A549 (cell line): ENCODE measurements around the gene MPI. TPM values are rescaled to one million over a fixed set of nuclear protein-coding genes. Genes with fewer than 3 reads are reported as not detected.

ENCODE experiments used
- ATAC-seq, 2 experiments: fragments of 200-7000 bp in 1 of 2; fragments of >200 bp in 1 of 2; cut with Nextera tagmentation in 1 of 2; cut with Tn5 transposase in 1 of 2; 3 replicates each; pipeline versions ENCODE4 v1.8.0 to v1.9.1; 2018 to 2020; ENCODE audit warnings: mild to moderate bottlenecking in 1 of 2, moderate library complexity in 1 of 2
- CTCF ChIA-PET: fragments of 300-600 bp; sonication (Branson Sonifier 250); formaldehyde crosslinking; extraction: SDS; loops from one replicate; lab custom pipeline; 2021; ENCODE audit warnings: antibody characterized with exemption, inconsistent platforms; lab: Yijun Ruan, JAX
- POLR2A ChIA-PET: fragments of 350-600 bp; formaldehyde crosslinking; extraction: SDS; loops from one replicate; lab custom pipeline; 2021; ENCODE audit warnings: antibody characterized with exemption, inconsistent platforms; lab: Yijun Ruan, JAX
- DNase-seq, 2 experiments: peaks; one replicate each; pipeline versions ENCODE4 v3.0.0 to v3.0.0-alpha.2; 2011 to 2016; ENCODE audit warnings: low read depth in 1 of 2, low spot score in 1 of 2
- FAIRE-seq: peaks from 2 replicates; lab custom pipeline; 2011; peaks lifted over from hg19 to GRCh38; lab: Jason Lieb, UNC
- H3K27ac ChIP-seq, 2 experiments: fragments of >200 bp; sonication (Bioruptor Twin); formaldehyde crosslinking; 3 replicates each; pipeline ENCODE4 v1.5.1; 2016 to 2017
- H3K4me1 ChIP-seq: fragments of >200 bp; sonication (Bioruptor Twin); formaldehyde crosslinking; 3 replicates; pipeline ENCODE4 v1.6.1; 2016
- H3K4me2 ChIP-seq: fragments of >200 bp; sonication (Bioruptor Twin); formaldehyde crosslinking; 3 replicates; pipeline ENCODE4 v1.6.1; 2016
- H3K4me3 ChIP-seq: fragments of >200 bp; sonication (Bioruptor Twin); formaldehyde crosslinking; 3 replicates; pipeline ENCODE4 v1.5.1; 2016
- H3K9me3 ChIP-seq: fragments of >200 bp; sonication (Bioruptor Twin); formaldehyde crosslinking; 3 replicates; pipeline ENCODE4 v1.6.1; 2016
- CBX2 ChIP-seq: fragments of 200-600 bp; sonication (generic); IDR thresholded peaks from 2 replicates; pipeline ENCODE4 v1.6.1; 2016; ENCODE audit warnings: low read depth, mild to moderate bottlenecking, borderline replicate concordance
- CBX8 ChIP-seq: fragments of 200-600 bp; sonication (generic); IDR thresholded peaks from 2 replicates; pipeline ENCODE4 v1.6.1; 2016
- CEBPB ChIP-seq, 2 experiments: fragments of >200 bp in 1 of 2; sonication (Bioruptor Twin) in 1 of 2; formaldehyde crosslinking in 1 of 2; IDR thresholded peaks; 2 replicates each; pipeline ENCODE4 v1.6.1; 2012 to 2016
- CHD4 ChIP-seq: fragments of 200-600 bp; sonication (generic); IDR thresholded peaks from 2 replicates; pipeline ENCODE4 v1.6.1; 2016; ENCODE audit warnings: antibody characterized with exemption, mild to moderate bottlenecking, borderline replicate concordance
- ESRRA ChIP-seq: fragments of 150-350 bp; IDR thresholded peaks from 2 replicates; pipeline ENCODE4 v1.6.1; 2014; ENCODE audit warnings: mild to moderate bottlenecking, low read length, borderline replicate concordance
- FOSL2 ChIP-seq, 2 experiments: fragments of 450-650 bp in 1 of 2; fragments of >200 bp in 1 of 2; sonication (Bioruptor Twin) in 1 of 2; formaldehyde crosslinking; IDR thresholded peaks; 2 replicates each; pipeline versions ENCODE4 v1.5.0 to v1.6.1; 2016 to 2020; ENCODE audit warnings: mild to moderate bottlenecking in 1 of 2, moderate library complexity in 1 of 2
- HMGXB4 ChIP-seq: fragments of 250-450 bp; sonication (Bioruptor Pico); IDR thresholded peaks from 2 replicates; pipeline ENCODE4 v1.5.0; 2021; ENCODE audit warnings: mild to moderate bottlenecking, moderate library complexity, borderline replicate concordance
- HOXB5 ChIP-seq: fragments of 250-450 bp; sonication (Bioruptor Pico); IDR thresholded peaks from 2 replicates; pipeline ENCODE4 v1.5.0; 2020; ENCODE audit warnings: mild to moderate bottlenecking, moderate library complexity
- KDM5A ChIP-seq: fragments of 200-600 bp; sonication (generic); IDR thresholded peaks from 2 replicates; pipeline ENCODE4 v1.6.1; 2016; ENCODE audit warnings: antibody characterized with exemption, mild to moderate bottlenecking
- MAFK ChIP-seq: fragments of 450-650 bp; IDR thresholded peaks from 2 replicates; pipeline ENCODE4 v1.6.1; 2014; ENCODE audit not compliant: partially characterized antibody
- NFE2L2 ChIP-seq: fragments of 150-350 bp; conservative IDR thresholded peaks from 2 replicates; pipeline ENCODE4 v1.6.1; 2014; ENCODE audit warnings: low read length
- NR3C1 ChIP-seq: fragments of >200 bp; sonication (Bioruptor Twin); formaldehyde crosslinking; IDR thresholded peaks from 3 replicates; pipeline ENCODE4 v1.6.1; 2017
- PBX3 ChIP-seq: IDR thresholded peaks from 2 replicates; pipeline ENCODE4 v1.6.1; 2012
- POLR2A ChIP-seq: IDR thresholded peaks from 2 replicates; pipeline ENCODE4 v1.6.1; 2012; ENCODE audit warnings: mild to moderate bottlenecking, low read length
- POLR2AphosphoS2 ChIP-seq: conservative IDR thresholded peaks from 2 replicates; pipeline ENCODE4 v1.6.1; 2012; ENCODE audit warnings: low read length, improper control_type of control experiment, inconsistent platforms
- RAD21 ChIP-seq, 2 experiments: fragments of >200 bp in 1 of 2; sonication (Bioruptor Twin) in 1 of 2; formaldehyde crosslinking in 1 of 2; IDR thresholded peaks in 1 of 2; conservative IDR thresholded peaks in 1 of 2; 2 replicates in 1 of 2; 3 replicates in 1 of 2; pipeline ENCODE4 v1.6.1; 2012 to 2018; ENCODE audit warnings: inconsistent platforms in 1 of 2
- RARB ChIP-seq: fragments of 250-450 bp; sonication (Bioruptor Pico); IDR thresholded peaks from 2 replicates; pipeline ENCODE4 v1.8.0; 2021; ENCODE audit warnings: mild to moderate bottlenecking, moderate library complexity
- RCOR1 ChIP-seq: fragments of 150-350 bp; IDR thresholded peaks from 2 replicates; pipeline ENCODE4 v1.6.1; 2014; ENCODE audit warnings: antibody characterized with exemption, low read length, low read depth
- RNF2 ChIP-seq: fragments of 200-600 bp; sonication (generic); IDR thresholded peaks from 2 replicates; pipeline ENCODE4 v1.6.1; 2016; ENCODE audit warnings: low read depth, mild to moderate bottlenecking, antibody characterized with exemption, moderate library complexity, borderline replicate concordance
- SMC3 ChIP-seq: fragments of >200 bp; sonication (Bioruptor Twin); formaldehyde crosslinking; IDR thresholded peaks from 3 replicates; pipeline ENCODE4 v1.6.1; 2018; ENCODE audit warnings: inconsistent platforms
- SREBF2 ChIP-seq: fragments of 450-650 bp; IDR thresholded peaks from 2 replicates; pipeline ENCODE4 v1.6.1; 2014; ENCODE audit warnings: mild to moderate bottlenecking, moderate library complexity
- TFCP2L1 ChIP-seq: fragments of 250-450 bp; sonication (Bioruptor Pico); IDR thresholded peaks from 2 replicates; pipeline ENCODE4 v1.5.0; 2021; ENCODE audit warnings: mild to moderate bottlenecking
- TP53 ChIP-seq: fragments of 250-450 bp; sonication (Bioruptor Pico); IDR thresholded peaks from 2 replicates; pipeline ENCODE4 v1.5.0; 2021; ENCODE audit warnings: mild to moderate bottlenecking, moderate library complexity
- ZC3H11A ChIP-seq: fragments of 450-650 bp; IDR thresholded peaks from 2 replicates; pipeline ENCODE4 v1.6.1; 2014; ENCODE audit warnings: antibody characterized with exemption, mild to moderate bottlenecking
- WGBS: methylation state at CpG from one replicate; pipeline ENCODE4 v1.1.6; 2017; ENCODE audit errors: missing lambda C conversion rate; 5-methylcytosine and 5-hydroxymethylcytosine counted together
- polyA plus RNA-seq, 4 experiments: library from polyadenylated mRNA; depleted of rRNA in 3 of 4; stranded (reverse); fragments of >200 nt; fragmentation: RNase III in 1 of 4; extraction: RNeasy Plus Mini Kit Qiagen cat#74134 plus additional on column Dnase treatment in 1 of 4; gene quantifications; 2 replicates in 3 of 4; 3 replicates in 1 of 4; pipeline ENCODE4 v1.2.3, GENCODE V29; 2011 to 2017
- TF ChIP-seq, protein P1 (sequence below): IDR thresholded peaks from 2 replicates; pipeline ENCODE4 v1.6.1; 2012; ENCODE audit warnings: low read depth, borderline replicate concordance
- TF ChIP-seq, protein P2 (sequence below): fragments of >200 bp; sonication (Bioruptor Twin); formaldehyde crosslinking; IDR thresholded peaks from 3 replicates; pipeline ENCODE4 v1.6.1; 2016

MPI gene
- polyA plus RNA-seq, 2 of the 4 experiments (the other 2 are of a cell fraction) = 39.9 to 53.7 TPM

DNA sequence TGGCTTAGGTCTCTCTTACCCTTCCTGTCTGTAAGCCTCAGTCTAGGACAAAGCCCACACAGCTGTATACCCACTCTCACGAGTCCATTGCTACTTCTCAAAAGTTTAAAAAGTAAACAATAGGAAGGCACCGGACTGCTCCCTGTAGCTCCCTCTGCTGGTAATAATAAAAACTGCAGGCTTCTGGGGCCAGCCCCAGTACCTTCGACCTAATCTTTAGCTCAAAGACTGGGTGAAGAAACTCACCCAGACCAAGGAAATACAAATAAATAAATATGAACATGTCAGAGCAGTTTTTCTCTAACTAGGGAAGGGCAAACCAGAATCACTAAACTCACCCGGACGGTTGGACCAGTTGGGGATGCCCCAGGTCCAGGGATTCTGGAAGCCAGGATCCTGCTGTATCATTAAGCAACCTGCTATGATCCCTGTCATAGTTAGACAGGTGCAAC lies 11.8 kb downstream of the MPI start (continued):
- TF ChIP-seq FOSL2 (IDR thresholded peaks at IDR 0.05) (no peak), FOSL2 (CRISPR knock-in tag; IDR thresholded peaks at IDR 0.05) (no peak), MAFK (no peak), POLR2AphosphoS2 (no peak), NR3C1 (no peak), RNF2 (no peak), RAD21 (conservative IDR thresholded peaks at IDR 0.05 in 1 of 2, IDR thresholded peaks at IDR 0.05 in 1 of 2) (peak; percentile 61 to 72), HOXB5 (no peak), CEBPB (IDR thresholded peaks at IDR 0.05) (no peak), HMGXB4 (no peak), ZC3H11A (no peak), KDM5A (no peak), TP53 (CRISPR knock-in tag) (no peak)
- TF ChIP-seq, protein P1, sequence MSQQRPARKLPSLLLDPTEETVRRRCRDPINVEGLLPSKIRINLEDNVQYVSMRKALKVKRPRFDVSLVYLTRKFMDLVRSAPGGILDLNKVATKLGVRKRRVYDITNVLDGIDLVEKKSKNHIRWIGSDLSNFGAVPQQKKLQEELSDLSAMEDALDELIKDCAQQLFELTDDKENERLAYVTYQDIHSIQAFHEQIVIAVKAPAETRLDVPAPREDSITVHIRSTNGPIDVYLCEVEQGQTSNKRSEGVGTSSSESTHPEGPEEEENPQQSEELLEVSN = no peak
- TF ChIP-seq, protein P2, sequence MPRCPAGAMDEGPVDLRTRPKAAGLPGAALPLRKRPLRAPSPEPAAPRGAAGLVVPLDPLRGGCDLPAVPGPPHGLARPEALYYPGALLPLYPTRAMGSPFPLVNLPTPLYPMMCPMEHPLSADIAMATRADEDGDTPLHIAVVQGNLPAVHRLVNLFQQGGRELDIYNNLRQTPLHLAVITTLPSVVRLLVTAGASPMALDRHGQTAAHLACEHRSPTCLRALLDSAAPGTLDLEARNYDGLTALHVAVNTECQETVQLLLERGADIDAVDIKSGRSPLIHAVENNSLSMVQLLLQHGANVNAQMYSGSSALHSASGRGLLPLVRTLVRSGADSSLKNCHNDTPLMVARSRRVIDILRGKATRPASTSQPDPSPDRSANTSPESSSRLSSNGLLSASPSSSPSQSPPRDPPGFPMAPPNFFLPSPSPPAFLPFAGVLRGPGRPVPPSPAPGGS = no peak

GRCh38 chr15:74902295-74903075 lies 12.6 kb downstream of the MPI start:
- DNase-seq (no peak), ATAC-seq (no peak), FAIRE-seq (no peak)
- no peak for TF ChIP-seq KDM5A
- no peak for TF ChIP-seq TFCP2L1
- TF ChIP-seq SREBF2 = no peak
- TF ChIP-seq ESRRA = no peak
- TF ChIP-seq, protein P1 = no peak
- no peak for TF ChIP-seq NFE2L2
- no peak for TF ChIP-seq RARB (CRISPR knock-in tag)
- TF ChIP-seq CBX8 = no peak
- no peak for TF ChIP-seq CHD4
- no peak for TF ChIP-seq SMC3
- TF ChIP-seq MAFK = no peak
- TF ChIP-seq CEBPB (IDR thresholded peaks at IDR 0.05) = no peak
- no peak for TF ChIP-seq RCOR1
- TF ChIP-seq POLR2A = no peak
- no peak for TF ChIP-seq CBX2
- TF ChIP-seq PBX3 = no peak
- ChIA-PET CTCF (interaction anchor here (0.8 to 7.7 kb wide), 39 partner anchors 8 to 478 kb away, joined by 3 to 92 read pairs (median 6); partner anchors contain the start of genes COX5A, CSK, MPI and RPP25), POLR2A (interaction anchor here (1.1 to 3.7 kb wide), 4 partner anchors 13 to 35 kb away, joined by 5 to 15 read pairs (median 6); partner anchors contain the start of genes COX5A, MPI and SCAMP2)
- 93% methylated on average over 4 of the region's 4 CpGs for WGBS
- Histone ChIP-seq H3K4me2 (no peak overlapping the region), H3K27ac (no peak overlapping the region), H3K4me3 (no peak overlapping the region), H3K9me3 (no peaks in the 10 kb centered on the region), H3K4me1 (peaks cover 15% of the 10 kb centered on the region)
